OCI-LY7 (cell line): ENCODE measurements around the gene CD22.

Source experiments
- EZH2phosphoT487 ChIP-seq: fragments of 200-600 bp; sonication (generic); IDR thresholded peaks from 2 replicates; pipeline ENCODE4 v1.6.1; 2018; ENCODE audit warnings: low read depth, borderline replicate concordance, mild to moderate bottlenecking, mixed run types, antibody characterized with exemption, low read length, moderate library complexity, mixed read lengths
- TF ChIP-seq, protein P1 (sequence below): fragments of 200-600 bp; sonication (generic); conservative IDR thresholded peaks from 2 replicates; pipeline ENCODE4 v1.5.1; 2014; ENCODE audit warnings: mild to moderate bottlenecking, antibody characterized with exemption, low read length, moderate library complexity, mixed read lengths

GRCh38 chr19:35349614-35350521, 20.9 kb downstream of the CD22 start:
- TF ChIP-seq, protein P1, sequence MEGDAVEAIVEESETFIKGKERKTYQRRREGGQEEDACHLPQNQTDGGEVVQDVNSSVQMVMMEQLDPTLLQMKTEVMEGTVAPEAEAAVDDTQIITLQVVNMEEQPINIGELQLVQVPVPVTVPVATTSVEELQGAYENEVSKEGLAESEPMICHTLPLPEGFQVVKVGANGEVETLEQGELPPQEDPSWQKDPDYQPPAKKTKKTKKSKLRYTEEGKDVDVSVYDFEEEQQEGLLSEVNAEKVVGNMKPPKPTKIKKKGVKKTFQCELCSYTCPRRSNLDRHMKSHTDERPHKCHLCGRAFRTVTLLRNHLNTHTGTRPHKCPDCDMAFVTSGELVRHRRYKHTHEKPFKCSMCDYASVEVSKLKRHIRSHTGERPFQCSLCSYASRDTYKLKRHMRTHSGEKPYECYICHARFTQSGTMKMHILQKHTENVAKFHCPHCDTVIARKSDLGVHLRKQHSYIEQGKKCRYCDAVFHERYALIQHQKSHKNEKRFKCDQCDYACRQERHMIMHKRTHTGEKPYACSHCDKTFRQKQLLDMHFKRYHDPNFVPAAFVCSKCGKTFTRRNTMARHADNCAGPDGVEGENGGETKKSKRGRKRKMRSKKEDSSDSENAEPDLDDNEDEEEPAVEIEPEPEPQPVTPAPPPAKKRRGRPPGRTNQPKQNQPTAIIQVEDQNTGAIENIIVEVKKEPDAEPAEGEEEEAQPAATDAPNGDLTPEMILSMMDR: no peak
- TF ChIP-seq EZH2phosphoT487: no peak
